GM18867 (cell line): ENCODE measurements around the gene PRSS56.
"Not testable (repeated sequence)": the region's sequence is repeated elsewhere in the genome, so short reads cannot be mapped to it uniquely, and the experiment has no call there.

Experiments
- ATAC-seq: cut with Tn5 transposase; IDR thresholded peaks from one replicate; pipeline ENCODE4 v1.9.1; 2021; ENCODE audit warnings: mild to moderate bottlenecking, moderate library complexity; ENCODE audit not compliant: unreplicated experiment

Gene PRSS56

DNA sequence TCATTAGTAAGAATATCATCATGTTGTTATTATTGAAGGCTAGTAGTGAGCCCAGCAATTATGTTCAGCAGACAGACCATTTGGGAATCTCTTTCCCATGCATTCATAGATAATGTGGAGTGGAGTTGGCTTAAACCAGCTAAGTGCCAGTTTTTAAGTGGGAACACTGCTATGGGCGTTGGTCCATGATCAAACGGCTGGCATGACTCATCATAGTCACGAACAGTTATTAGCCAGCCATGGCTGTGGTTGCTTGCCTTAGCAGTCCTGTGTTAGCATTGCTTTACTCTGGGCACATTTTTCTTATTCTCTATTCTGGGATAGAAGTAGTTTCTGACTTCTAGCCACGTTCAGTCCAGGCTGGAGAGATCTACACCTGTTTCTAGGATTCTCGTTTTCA is 48.0 kb downstream of the PRSS56 start:
- ATAC-seq, result no peak

DNA sequence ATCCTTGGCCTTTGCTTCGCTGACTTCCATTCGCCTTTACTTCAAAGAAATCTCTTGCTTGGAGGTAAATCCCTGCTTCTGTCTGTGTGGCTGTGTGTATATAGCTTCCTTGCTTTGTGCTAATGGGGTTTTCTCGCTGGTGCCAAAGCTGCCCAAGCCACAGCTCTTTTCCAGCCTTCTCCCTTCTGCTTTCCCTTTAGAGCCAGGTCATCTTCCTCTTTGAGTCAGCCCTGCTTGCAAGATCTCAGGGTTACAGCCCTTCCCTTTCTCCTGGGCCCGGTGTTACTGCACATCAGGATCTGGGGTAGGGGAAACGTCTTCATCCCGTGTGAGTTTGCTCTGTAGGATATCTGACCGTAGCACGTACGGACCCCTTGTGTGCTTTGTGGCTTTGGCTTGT is 49.4 kb downstream of the PRSS56 start:
- no peak for ATAC-seq

DNA sequence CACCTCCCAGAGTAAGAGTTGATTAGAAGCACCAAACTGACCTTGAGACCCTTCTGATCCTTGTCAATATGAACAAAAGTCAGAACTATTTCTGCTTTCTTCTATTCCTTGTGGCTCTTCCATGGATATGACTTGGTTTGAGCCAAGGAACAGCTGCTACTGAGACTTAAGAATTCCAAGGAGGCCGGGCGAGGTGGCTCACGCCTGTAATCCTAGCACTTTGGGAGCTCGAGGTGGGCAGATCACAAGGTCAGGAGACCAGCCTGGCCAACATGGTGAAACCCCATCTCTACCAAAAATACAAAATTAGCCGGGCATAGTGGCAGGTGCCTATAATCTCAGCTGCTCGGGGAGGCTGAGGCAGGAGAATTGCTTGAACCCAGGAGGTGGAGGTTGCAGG is 50.3 kb downstream of the PRSS56 start:
- not testable (repeated sequence) for ATAC-seq

DNA sequence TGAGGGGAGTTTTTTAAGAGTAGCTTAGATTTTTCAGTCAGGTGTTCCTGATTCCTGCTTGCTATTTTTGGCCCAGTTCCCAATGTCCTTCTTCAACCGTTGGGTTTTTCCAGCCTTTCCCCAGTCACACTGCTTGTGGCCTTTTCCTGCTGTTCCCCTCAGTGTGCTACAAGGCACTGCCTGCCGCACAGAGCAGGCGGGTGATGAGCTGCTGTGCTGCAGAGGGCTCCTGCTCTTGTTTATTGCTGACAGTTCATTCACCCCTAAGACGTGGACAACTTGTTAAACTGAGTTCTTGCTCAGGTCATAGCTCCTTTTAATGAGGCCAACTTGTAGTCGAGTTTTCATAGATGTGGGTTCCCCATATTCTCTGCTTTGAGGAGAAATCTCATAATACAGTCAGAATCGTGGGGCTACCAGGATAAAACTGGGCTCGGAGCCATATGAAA is 50.9 kb downstream of the PRSS56 start:
- no peak for ATAC-seq

DNA sequence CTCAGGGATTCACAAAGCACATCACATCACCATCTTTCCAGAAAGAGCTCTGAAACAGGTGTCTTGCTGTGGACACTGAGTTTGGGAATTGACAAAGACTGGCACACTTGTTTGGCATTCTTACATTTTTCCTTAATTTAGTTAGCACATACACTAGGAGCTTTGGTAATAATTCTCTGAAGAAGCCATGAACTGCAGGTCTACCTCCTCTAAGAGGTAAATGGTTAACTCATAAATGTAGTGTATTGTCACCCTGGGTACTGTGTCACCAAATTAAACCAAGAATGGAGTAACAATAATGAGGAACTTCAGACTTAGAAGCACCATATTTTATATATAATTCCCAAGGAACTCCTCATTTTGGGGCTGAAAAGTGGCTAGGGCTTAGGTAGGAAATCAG is 52.9 kb downstream of the PRSS56 start:
- no peak for ATAC-seq

DNA sequence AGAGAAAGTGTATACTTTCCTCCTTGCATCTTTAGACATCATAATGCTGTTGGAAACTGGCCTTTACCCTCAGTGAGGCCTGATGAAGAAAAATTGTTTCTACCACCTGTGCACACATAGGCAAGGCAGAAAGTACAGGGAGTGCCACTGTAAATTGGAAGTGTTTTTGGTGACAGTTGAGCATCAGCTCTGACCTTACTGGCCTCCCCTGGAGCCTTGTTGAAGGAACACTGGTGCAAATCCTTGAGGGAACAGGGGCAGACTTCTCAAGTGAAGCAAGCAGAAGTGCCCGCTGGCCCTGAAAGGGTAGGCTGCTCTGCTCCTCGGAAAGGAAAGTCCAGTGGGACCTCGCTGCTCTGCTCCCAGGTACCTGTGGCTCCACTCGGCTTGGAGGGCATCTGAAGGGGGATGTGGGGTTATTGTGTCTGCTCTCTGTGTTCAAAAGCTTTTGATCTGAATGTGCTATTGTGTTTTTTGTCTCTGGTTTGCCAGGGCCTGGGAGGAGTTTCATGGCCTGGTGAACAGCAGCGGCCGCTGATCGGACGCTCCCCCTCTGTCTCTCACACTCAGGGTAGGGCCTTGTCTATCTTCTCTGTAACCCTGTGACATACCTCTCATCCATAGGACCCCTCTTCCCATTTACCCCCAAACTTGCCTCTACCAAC is 53.7 kb downstream of the PRSS56 start:
- no peak for ATAC-seq

DNA sequence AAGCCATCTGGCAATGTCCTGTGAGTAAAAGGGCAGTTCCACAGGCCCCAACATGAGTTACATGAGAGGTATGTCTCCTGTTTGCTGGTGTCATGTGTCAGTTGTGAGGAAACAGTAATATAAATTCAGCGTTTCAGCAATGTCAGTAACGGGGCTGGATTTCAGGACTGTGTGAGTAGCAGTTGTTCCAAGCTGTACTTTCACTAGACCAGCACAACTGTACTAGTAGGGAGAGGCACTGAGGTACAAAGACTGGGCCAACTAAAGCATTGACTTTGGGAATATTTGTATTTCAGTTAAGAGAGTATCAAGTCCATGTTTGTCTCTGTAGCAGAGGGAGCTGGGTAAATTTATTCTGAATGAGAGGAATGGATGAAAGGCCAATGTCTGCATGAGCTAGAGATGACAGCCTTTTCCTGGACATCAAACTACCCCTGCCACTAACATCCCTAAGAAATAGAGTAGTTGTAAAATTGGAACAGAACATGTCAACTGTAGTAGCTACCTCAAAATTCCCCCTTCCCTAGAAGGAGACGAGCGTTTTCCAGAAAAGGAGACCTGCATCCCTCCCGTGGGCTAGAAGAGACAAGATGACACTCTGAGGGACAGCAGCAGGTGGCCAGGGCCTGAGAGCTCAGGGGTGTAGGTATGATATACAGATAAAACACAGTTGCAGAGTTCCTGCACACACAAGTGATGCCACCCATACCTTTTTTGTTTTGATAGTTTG is 54.7 kb downstream of the PRSS56 start:
- no peak for ATAC-seq
